PFSK-1 (cell line): ENCODE data around the gene GALNT10.

ENCODE experiments used
- POLR2AphosphoS5 ChIP-seq: IDR thresholded peaks from 2 replicates; pipeline ENCODE4 v1.6.1; 2012; ENCODE audit warnings: low read depth, mild to moderate bottlenecking, control low read depth, low read length, moderate library complexity
- SIN3A ChIP-seq: IDR thresholded peaks from 2 replicates; pipeline ENCODE4 v1.6.1; 2012; ENCODE audit warnings: mild to moderate bottlenecking, low read length, moderate library complexity, borderline replicate concordance; ENCODE audit not compliant: insufficient read depth
- TF ChIP-seq, protein P1 (sequence below), 2 experiments: IDR thresholded peaks; 2 replicates each; pipeline versions ENCODE4 v1.6.1 to v1.8.0; 2011 to 2012; ENCODE audit warnings: low read depth in 2 of 2, low read length in 2 of 2, control low read depth in 1 of 2, inconsistent platforms in 1 of 2, mild to moderate bottlenecking in 1 of 2, moderate library complexity in 1 of 2; ENCODE audit not compliant: insufficient read depth in 1 of 2

GRCh38 chr5:154291917-154292316 lies 101.4 kb downstream of the GALNT10 start:
- TF ChIP-seq, protein P1, sequence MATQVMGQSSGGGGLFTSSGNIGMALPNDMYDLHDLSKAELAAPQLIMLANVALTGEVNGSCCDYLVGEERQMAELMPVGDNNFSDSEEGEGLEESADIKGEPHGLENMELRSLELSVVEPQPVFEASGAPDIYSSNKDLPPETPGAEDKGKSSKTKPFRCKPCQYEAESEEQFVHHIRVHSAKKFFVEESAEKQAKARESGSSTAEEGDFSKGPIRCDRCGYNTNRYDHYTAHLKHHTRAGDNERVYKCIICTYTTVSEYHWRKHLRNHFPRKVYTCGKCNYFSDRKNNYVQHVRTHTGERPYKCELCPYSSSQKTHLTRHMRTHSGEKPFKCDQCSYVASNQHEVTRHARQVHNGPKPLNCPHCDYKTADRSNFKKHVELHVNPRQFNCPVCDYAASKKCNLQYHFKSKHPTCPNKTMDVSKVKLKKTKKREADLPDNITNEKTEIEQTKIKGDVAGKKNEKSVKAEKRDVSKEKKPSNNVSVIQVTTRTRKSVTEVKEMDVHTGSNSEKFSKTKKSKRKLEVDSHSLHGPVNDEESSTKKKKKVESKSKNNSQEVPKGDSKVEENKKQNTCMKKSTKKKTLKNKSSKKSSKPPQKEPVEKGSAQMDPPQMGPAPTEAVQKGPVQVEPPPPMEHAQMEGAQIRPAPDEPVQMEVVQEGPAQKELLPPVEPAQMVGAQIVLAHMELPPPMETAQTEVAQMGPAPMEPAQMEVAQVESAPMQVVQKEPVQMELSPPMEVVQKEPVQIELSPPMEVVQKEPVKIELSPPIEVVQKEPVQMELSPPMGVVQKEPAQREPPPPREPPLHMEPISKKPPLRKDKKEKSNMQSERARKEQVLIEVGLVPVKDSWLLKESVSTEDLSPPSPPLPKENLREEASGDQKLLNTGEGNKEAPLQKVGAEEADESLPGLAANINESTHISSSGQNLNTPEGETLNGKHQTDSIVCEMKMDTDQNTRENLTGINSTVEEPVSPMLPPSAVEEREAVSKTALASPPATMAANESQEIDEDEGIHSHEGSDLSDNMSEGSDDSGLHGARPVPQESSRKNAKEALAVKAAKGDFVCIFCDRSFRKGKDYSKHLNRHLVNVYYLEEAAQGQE (IDR thresholded peaks at IDR 0.05; ENCODE audit: insufficient read depth in 1 of 2, low read depth in 2 of 2, low read length in 2 of 2) = no peak
- no peak for TF ChIP-seq POLR2AphosphoS5
- TF ChIP-seq SIN3A = no peak
